Esophagus squamous epithelium (tissue), 4 donors: ENCODE results near the gene ALOXE3.

Experiments
- POLR2A ChIP-seq, 4 donors: fragments of 450-650 bp; IDR thresholded peaks; one replicate each; pipeline ENCODE4 v1.6.1; 2017; ENCODE audit warnings: antibody characterized with exemption in 4 of 4, mild to moderate bottlenecking in 4 of 4, moderate library complexity in 3 of 4
- TF ChIP-seq, protein P1 (sequence below), 6 experiments: fragments of 450-650 bp in 4 of 6; fragments of 200-600 bp in 2 of 6; sonication (generic) in 2 of 6; IDR thresholded peaks; one replicate each; pipeline ENCODE4 v1.5.1; 2016 to 2019; ENCODE audit warnings: antibody characterized with exemption in 6 of 6, mild to moderate bottlenecking in 4 of 6, moderate library complexity in 4 of 6

- TF ChIP-seq, protein P1, sequence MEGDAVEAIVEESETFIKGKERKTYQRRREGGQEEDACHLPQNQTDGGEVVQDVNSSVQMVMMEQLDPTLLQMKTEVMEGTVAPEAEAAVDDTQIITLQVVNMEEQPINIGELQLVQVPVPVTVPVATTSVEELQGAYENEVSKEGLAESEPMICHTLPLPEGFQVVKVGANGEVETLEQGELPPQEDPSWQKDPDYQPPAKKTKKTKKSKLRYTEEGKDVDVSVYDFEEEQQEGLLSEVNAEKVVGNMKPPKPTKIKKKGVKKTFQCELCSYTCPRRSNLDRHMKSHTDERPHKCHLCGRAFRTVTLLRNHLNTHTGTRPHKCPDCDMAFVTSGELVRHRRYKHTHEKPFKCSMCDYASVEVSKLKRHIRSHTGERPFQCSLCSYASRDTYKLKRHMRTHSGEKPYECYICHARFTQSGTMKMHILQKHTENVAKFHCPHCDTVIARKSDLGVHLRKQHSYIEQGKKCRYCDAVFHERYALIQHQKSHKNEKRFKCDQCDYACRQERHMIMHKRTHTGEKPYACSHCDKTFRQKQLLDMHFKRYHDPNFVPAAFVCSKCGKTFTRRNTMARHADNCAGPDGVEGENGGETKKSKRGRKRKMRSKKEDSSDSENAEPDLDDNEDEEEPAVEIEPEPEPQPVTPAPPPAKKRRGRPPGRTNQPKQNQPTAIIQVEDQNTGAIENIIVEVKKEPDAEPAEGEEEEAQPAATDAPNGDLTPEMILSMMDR (IDR thresholded peaks at IDR 0.05), result no peak
- no peak for TF ChIP-seq POLR2A (IDR thresholded peaks at IDR 0.05)
These were observed 66.5 kb downstream of the ALOXE3 start for GRCh38 chr17:8051831-8052230.
